ENCODE measurements around the gene BCAS3. TPM values are rescaled to one million over a fixed set of nuclear protein-coding genes. Genes with fewer than 3 reads are reported as not detected.

Gene BCAS3
- polyA plus RNA-seq, 1 donor from 2014 or later: 21.6 TPM

DNA sequence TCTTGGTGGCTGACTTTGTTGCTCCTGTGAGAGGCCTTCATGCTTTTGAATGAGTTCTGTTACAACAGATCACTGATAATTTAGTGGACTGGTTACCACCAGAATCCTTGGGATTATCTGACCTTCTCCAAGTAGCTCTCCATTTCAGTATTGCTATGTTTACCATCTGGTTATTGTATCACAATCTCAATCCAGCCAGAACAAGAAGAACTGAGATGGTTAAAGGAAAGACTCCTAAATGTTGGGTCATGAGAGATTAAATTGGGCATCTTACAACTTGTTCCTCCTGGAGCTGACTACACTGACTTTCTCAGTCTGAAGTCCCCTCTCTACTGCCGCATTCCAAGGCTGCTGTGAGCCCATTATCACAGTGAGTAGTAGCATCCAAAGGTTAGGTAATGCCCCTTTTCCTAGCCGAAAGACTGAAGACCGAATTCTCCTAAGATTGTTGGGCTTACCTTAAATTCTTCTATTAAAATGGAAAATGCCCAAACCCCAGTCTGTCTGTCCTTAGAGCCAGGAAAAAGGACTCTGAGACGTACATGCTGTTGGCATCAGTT, 540.3 kb downstream of the BCAS3 start:
- no peaks in the 10 kb centered on the region for H3F3A ChIP-seq (ENCODE audit: insufficient read depth, low read length, poor library complexity, severe bottlenecking)
- no peak overlapping the region for H2AFZ ChIP-seq (ENCODE audit: low read depth, low read length)
- no peak overlapping the region for H3K4me2 ChIP-seq (ENCODE audit: low read length)
- no peak overlapping the region for H3K4me3 ChIP-seq (ENCODE audit: low read length)
- no peaks in the 10 kb centered on the region for H3K9me3 ChIP-seq (ENCODE audit: low read length)
- no peaks in the 10 kb centered on the region for H3K36me3 ChIP-seq (ENCODE audit: insufficient read depth, low read length)
- no peak overlapping the region for H3K9ac ChIP-seq (ENCODE audit: low read length)
- H3K9me2 ChIP-seq (ENCODE audit: insufficient read depth, low read length): no peaks in the 10 kb centered on the region
- H3K27ac ChIP-seq (ENCODE audit: low read length): no peak overlapping the region
- no peaks in the 10 kb centered on the region for H4K20me1 ChIP-seq (ENCODE audit: insufficient read depth)
- H3K27me3 ChIP-seq (ENCODE audit: insufficient read depth, low read depth, low read length): no peaks in the 10 kb centered on the region
- TF ChIP-seq TAF1 (IDR thresholded peaks at IDR 0.05; ENCODE audit: low read depth) (no peak), SMC3 (conservative IDR thresholded peaks at IDR 0.05; ENCODE audit: poor library complexity) (no peak), EZH2 (IDR thresholded peaks at IDR 0.05; ENCODE audit: borderline replicate concordance, insufficient read depth, low read length, poor library complexity, severe bottlenecking) (no peak), CTCF (IDR thresholded peaks at IDR 0.05; ENCODE audit: poor library complexity, severe bottlenecking) (no peak), POLR2AphosphoS5 (IDR thresholded peaks at IDR 0.05) (no peak)
- TF ChIP-seq, protein P1, sequence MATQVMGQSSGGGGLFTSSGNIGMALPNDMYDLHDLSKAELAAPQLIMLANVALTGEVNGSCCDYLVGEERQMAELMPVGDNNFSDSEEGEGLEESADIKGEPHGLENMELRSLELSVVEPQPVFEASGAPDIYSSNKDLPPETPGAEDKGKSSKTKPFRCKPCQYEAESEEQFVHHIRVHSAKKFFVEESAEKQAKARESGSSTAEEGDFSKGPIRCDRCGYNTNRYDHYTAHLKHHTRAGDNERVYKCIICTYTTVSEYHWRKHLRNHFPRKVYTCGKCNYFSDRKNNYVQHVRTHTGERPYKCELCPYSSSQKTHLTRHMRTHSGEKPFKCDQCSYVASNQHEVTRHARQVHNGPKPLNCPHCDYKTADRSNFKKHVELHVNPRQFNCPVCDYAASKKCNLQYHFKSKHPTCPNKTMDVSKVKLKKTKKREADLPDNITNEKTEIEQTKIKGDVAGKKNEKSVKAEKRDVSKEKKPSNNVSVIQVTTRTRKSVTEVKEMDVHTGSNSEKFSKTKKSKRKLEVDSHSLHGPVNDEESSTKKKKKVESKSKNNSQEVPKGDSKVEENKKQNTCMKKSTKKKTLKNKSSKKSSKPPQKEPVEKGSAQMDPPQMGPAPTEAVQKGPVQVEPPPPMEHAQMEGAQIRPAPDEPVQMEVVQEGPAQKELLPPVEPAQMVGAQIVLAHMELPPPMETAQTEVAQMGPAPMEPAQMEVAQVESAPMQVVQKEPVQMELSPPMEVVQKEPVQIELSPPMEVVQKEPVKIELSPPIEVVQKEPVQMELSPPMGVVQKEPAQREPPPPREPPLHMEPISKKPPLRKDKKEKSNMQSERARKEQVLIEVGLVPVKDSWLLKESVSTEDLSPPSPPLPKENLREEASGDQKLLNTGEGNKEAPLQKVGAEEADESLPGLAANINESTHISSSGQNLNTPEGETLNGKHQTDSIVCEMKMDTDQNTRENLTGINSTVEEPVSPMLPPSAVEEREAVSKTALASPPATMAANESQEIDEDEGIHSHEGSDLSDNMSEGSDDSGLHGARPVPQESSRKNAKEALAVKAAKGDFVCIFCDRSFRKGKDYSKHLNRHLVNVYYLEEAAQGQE (IDR thresholded peaks at IDR 0.05; ENCODE audit: borderline replicate concordance): no peak
- no peaks in the 10 kb centered on the region for H3K79me2 ChIP-seq (replicated peaks; ENCODE audit: insufficient read depth, low read length)

DNA sequence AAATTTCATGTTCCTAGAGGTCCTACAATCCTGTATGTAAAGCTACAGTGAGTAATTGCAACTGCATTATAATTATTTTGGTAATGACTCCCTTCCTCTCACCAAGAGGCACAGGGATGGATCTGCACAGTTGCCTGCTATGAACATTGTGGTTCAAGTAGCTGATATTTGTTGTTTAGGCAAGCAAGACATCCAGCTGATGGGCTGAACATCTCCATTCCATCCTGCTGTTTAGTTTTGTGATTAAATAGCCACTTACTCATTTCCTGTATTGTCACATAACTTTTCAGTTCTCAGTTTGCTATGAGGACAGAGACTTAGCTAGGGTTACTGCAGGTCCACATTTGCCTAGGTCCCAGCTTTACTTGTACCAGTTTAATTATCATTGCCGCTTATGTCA, 540.8 kb downstream of the BCAS3 start:
- Histone ChIP-seq H3K27me3 (ENCODE audit: insufficient read depth, low read depth, low read length) (no peaks in the 10 kb centered on the region), H3K27ac (ENCODE audit: low read length) (no peak overlapping the region), H3F3A (ENCODE audit: insufficient read depth, low read length, poor library complexity, severe bottlenecking) (no peaks in the 10 kb centered on the region), H3K79me2 (replicated peaks; ENCODE audit: insufficient read depth, low read length) (no peaks in the 10 kb centered on the region), H2AFZ (ENCODE audit: low read depth, low read length) (no peak overlapping the region), H3K9ac (ENCODE audit: low read length) (no peak overlapping the region), H3K36me3 (ENCODE audit: insufficient read depth, low read length) (no peaks in the 10 kb centered on the region), H3K9me3 (ENCODE audit: low read length) (no peaks in the 10 kb centered on the region), H4K20me1 (ENCODE audit: insufficient read depth) (no peaks in the 10 kb centered on the region), H3K4me3 (ENCODE audit: low read length) (no peak overlapping the region), H3K4me2 (ENCODE audit: low read length) (no peak overlapping the region), H3K9me2 (ENCODE audit: insufficient read depth, low read length) (no peaks in the 10 kb centered on the region)
- no peak for TF ChIP-seq MXI1 (conservative IDR thresholded peaks at IDR 0.05; ENCODE audit: poor library complexity, severe bottlenecking)
- TF ChIP-seq, protein P1 (IDR thresholded peaks at IDR 0.05; ENCODE audit: borderline replicate concordance): no peak
- TF ChIP-seq POLR2AphosphoS5 (IDR thresholded peaks at IDR 0.05): no peak
- no peak for TF ChIP-seq EP300 (conservative IDR thresholded peaks at IDR 0.05; ENCODE audit: poor library complexity, severe bottlenecking)
- TF ChIP-seq EZH2 (IDR thresholded peaks at IDR 0.05; ENCODE audit: borderline replicate concordance, insufficient read depth, low read length, poor library complexity, severe bottlenecking): no peak
- no peak for TF ChIP-seq SMC3 (conservative IDR thresholded peaks at IDR 0.05; ENCODE audit: poor library complexity)
- no peak for TF ChIP-seq CTCF (IDR thresholded peaks at IDR 0.05; ENCODE audit: poor library complexity, severe bottlenecking)
- no peak for TF ChIP-seq TAF1 (IDR thresholded peaks at IDR 0.05; ENCODE audit: low read depth)
- TF ChIP-seq RAD21 (conservative IDR thresholded peaks at IDR 0.05): no peak
